ENCODE data around the gene CLEC16A.

CLEC16A gene

GRCh38 chr16:11092788-11093571, 148.6 kb downstream of the CLEC16A start:
- no peak overlapping the region for H3K4me3 ChIP-seq (ENCODE audit: low read depth, low read length)
- no peak for DNase-seq (ENCODE audit: low read depth)
- TF ChIP-seq CTCF (conservative IDR thresholded peaks at IDR 0.05; ENCODE audit: low read depth, low read length) = no peak

- no peak overlapping the region for H3K4me3 ChIP-seq (ENCODE audit: low read depth, low read length)
- DNase-seq (ENCODE audit: low read depth) = no peak
- no peak for TF ChIP-seq CTCF (conservative IDR thresholded peaks at IDR 0.05; ENCODE audit: low read depth, low read length)
These were observed 149.3 kb downstream of the CLEC16A start for GRCh38 chr16:11093572-11094074.

- no peak overlapping the region for H3K4me3 ChIP-seq (ENCODE audit: low read depth, low read length)
- peak; percentile 76 for DNase-seq (ENCODE audit: low read depth)
- TF ChIP-seq CTCF (conservative IDR thresholded peaks at IDR 0.05; ENCODE audit: low read depth, low read length) = no peak
These were observed 149.9 kb downstream of the CLEC16A start for GRCh38 chr16:11094075-11094856.

- DNase-seq (ENCODE audit: low read depth) = no peak
- H3K4me3 ChIP-seq (ENCODE audit: low read depth, low read length) = no peak overlapping the region
- no peak for TF ChIP-seq CTCF (conservative IDR thresholded peaks at IDR 0.05; ENCODE audit: low read depth, low read length)
These were observed 150.6 kb downstream of the CLEC16A start for GRCh38 chr16:11094857-11095565.

- no peak for TF ChIP-seq CTCF (conservative IDR thresholded peaks at IDR 0.05; ENCODE audit: low read depth, low read length)
- no peak overlapping the region for H3K4me3 ChIP-seq (ENCODE audit: low read depth, low read length)
- no peak for DNase-seq (ENCODE audit: low read depth)
These were observed 151.6 kb downstream of the CLEC16A start for GRCh38 chr16:11095935-11096334.

GRCh38 chr16:11097094-11097786, 152.9 kb downstream of the CLEC16A start:
- no peak for TF ChIP-seq CTCF (conservative IDR thresholded peaks at IDR 0.05; ENCODE audit: low read depth, low read length)
- H3K4me3 ChIP-seq (ENCODE audit: low read depth, low read length) = no peak overlapping the region
- no peak for DNase-seq (ENCODE audit: low read depth)
